PC-9 (cell line): ENCODE data around the gene PACRG. TPM values are rescaled to one million over a fixed set of nuclear protein-coding genes. Genes with fewer than 3 reads are reported as not detected.
"Not testable (repeated sequence)": the region's sequence is repeated elsewhere in the genome, so short reads cannot be mapped to it uniquely, and the experiment has no call there.

Experiments
- BruUV-seq: library from RNA; stranded (reverse); fragments of 400-500 nt; replicated peaks from 2 replicates; lab custom pipeline; 2021; lab: Mats Ljungman, UMichigan
- CTCF ChIA-PET: fragments of 300-600 bp; sonication (Branson Sonifier 250); formaldehyde crosslinking; loops from one replicate; lab custom pipeline; 2022; ENCODE audit warnings: antibody characterized with exemption; lab: Charles Lee
- POLR2A ChIA-PET: fragments of 300-600 bp; sonication (Branson Sonifier 250); formaldehyde crosslinking; loops from one replicate; lab custom pipeline; 2022; ENCODE audit warnings: antibody characterized with exemption; ENCODE audit not compliant: unreplicated experiment; lab: Charles Lee
- DNase-seq, 2 experiments: peaks; one replicate each; pipeline versions ENCODE4 v3.0.0 to v3.0.0-alpha.2; 2015 to 2022; ENCODE audit warnings: mixed read lengths in 1 of 2
- H2AFZ ChIP-seq: fragments of 200-600 bp; sonication (generic); 2 replicates; pipeline ENCODE4 v1.8.1; 2017; ENCODE audit warnings: antibody characterized with exemption
- H3F3A ChIP-seq: fragments of 200-600 bp; sonication (generic); 2 replicates; pipeline ENCODE4 v1.8.1; 2017; ENCODE audit warnings: antibody characterized with exemption, mild to moderate bottlenecking, low read depth; ENCODE audit not compliant: insufficient read depth
- H3K27ac ChIP-seq: fragments of 200-600 bp; sonication (generic); 2 replicates; pipeline ENCODE4 v1.6.1; 2016; ENCODE audit warnings: mixed run types
- H3K27me3 ChIP-seq: fragments of 200-600 bp; sonication (generic); 2 replicates; pipeline ENCODE4 v1.6.1; 2016; ENCODE audit warnings: low read depth, mixed run types; ENCODE audit not compliant: insufficient read depth
- H3K36me3 ChIP-seq: fragments of 200-600 bp; sonication (generic); 2 replicates; pipeline ENCODE4 v1.6.1; 2016; ENCODE audit warnings: low read depth, mixed run types
- H3K4me1 ChIP-seq: fragments of 200-600 bp; sonication (generic); replicated peaks from 2 replicates; pipeline ENCODE4 v1.6.1; 2016; ENCODE audit warnings: mixed run types; ENCODE audit not compliant: insufficient read depth
- H3K4me2 ChIP-seq: fragments of 200-600 bp; sonication (generic); 2 replicates; pipeline ENCODE4 v1.6.1; 2017; ENCODE audit warnings: mixed run types
- H3K4me3 ChIP-seq: fragments of 200-600 bp; sonication (generic); 2 replicates; pipeline ENCODE4 v1.6.1; 2016; ENCODE audit warnings: mixed run types
- H3K79me2 ChIP-seq: fragments of 200-600 bp; sonication (generic); 2 replicates; pipeline ENCODE4 v1.6.1; 2017; ENCODE audit warnings: low read depth, mixed run types
- H3K9me2 ChIP-seq: fragments of 200-600 bp; sonication (generic); 2 replicates; pipeline ENCODE4 v1.8.1; 2017; ENCODE audit warnings: mild to moderate bottlenecking; ENCODE audit not compliant: insufficient read depth
- H3K9me3 ChIP-seq: fragments of 200-600 bp; sonication (generic); 2 replicates; pipeline ENCODE4 v1.8.1; 2016; ENCODE audit warnings: low read depth; ENCODE audit not compliant: insufficient read depth
- H4K20me1 ChIP-seq: fragments of 200-600 bp; sonication (generic); 2 replicates; pipeline ENCODE4 v1.8.1; 2017; ENCODE audit not compliant: insufficient read depth
- CTCF ChIP-seq: fragments of 200-600 bp; sonication (generic); conservative IDR thresholded peaks from 2 replicates; pipeline ENCODE4 v1.6.1; 2017; ENCODE audit warnings: mixed run types, antibody characterized with exemption, mild to moderate bottlenecking, moderate library complexity
- EZH2 ChIP-seq: fragments of 200-600 bp; sonication (generic); IDR thresholded peaks from 2 replicates; pipeline ENCODE4 v1.8.0; 2017; ENCODE audit warnings: antibody characterized with exemption, low read depth
- intact Hi-C: fragments of 100-400 bp; cut with micrococcal nuclease; formaldehyde crosslinking; loops from one replicate; pipeline ENCODE4 v1.10.0; 2022; ENCODE audit not compliant: unreplicated experiment
- total RNA-seq: library from RNA; stranded (reverse); gene quantifications from 2 replicates; pipeline ENCODE4 v1.2.3, GENCODE V29; 2021

The PACRG gene
- total RNA-seq, 1 experiment from 2014 or later = not detected

DNA sequence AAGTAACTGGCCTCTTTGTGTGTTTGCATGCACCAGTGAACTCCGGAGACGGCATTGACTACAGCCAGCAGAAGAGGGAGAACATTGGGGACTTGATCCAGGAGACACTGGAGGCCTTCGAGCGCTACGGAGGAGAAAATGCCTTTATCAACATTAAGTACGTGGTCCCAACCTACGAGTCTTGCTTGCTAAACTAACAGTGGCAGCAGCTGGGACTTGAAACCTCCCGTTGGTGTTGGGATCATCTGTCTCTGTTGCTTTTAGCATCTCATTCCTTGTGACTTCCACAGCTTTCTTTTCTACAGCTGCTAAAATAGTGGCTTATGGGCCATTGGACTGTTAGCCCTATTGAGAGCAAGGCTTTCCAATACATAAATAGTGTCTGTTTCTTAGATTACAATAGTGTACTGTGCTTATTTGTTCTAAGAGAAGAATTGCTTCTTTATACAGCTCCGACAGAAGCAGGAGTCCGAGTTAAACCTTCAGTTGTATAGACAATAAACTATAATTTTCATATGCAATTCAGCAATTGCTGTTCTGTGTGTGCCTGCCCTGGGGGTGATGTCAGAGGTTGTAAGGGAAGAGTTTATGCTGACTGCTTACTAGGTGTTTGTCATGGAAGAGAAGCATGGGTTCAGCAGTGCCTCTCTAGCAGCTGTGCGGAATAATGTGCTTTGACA lies 587.2 kb downstream of the PACRG start:
- H3K4me1 ChIP-seq = peaks cover 27% of the 10 kb centered on the region
- H4K20me1 ChIP-seq = no peaks in the 10 kb centered on the region
- TF ChIP-seq CTCF (no peak), EZH2 (no peak)
- ChIA-PET POLR2A (no interaction called here), CTCF (no interaction called here)
- no peaks in the 10 kb centered on the region for H3K9me3 ChIP-seq
- no peaks in the 10 kb centered on the region for H3K9me2 ChIP-seq
- H3K79me2 ChIP-seq = no peaks in the 10 kb centered on the region
- no peaks in the 10 kb centered on the region for H3K27me3 ChIP-seq
- no peak for DNase-seq
- no peaks in the 10 kb centered on the region for H3K36me3 ChIP-seq
- H3F3A ChIP-seq = peaks cover 17% of the 10 kb centered on the region; the same call in 1 of the 2 replicates
- intact Hi-C loops = loop anchor here (5.0 kb wide), 2 partner anchors 37 to 77 kb away; no protein-coding TSS in a partner anchor
- H3K4me2 ChIP-seq = no peak overlapping the region
- H3K4me3 ChIP-seq = no peak overlapping the region
- no TSS peak for BruUV-seq
- H3K27ac ChIP-seq = no peak overlapping the region
- H2AFZ ChIP-seq = no peak overlapping the region

- H3K9me3 ChIP-seq, H4K20me1 ChIP-seq, H3F3A ChIP-seq, H3K4me3 ChIP-seq, POLR2A ChIA-PET, H3K9me2 ChIP-seq, H3K79me2 ChIP-seq, H3K27ac ChIP-seq, H3K27me3 ChIP-seq, H3K4me2 ChIP-seq, CTCF ChIA-PET, H3K36me3 ChIP-seq, DNase-seq, BruUV-seq, intact Hi-C loops, H2AFZ ChIP-seq: not testable (repeated sequence)
- peaks cover 19% of the 10 kb centered on the region for H3K4me1 ChIP-seq
These were observed 589.2 kb downstream of the PACRG start for GRCh38 chr6:163316866-163317495.

GRCh38 chr6:163318071-163318786 lies 590.5 kb downstream of the PACRG start:
- intact Hi-C loops = no loop called here
- ChIA-PET CTCF (no interaction called here), POLR2A (no interaction called here)
- no peaks in the 10 kb centered on the region for H3K9me2 ChIP-seq
- H3K4me1 ChIP-seq = peaks cover 10% of the 10 kb centered on the region
- no peak overlapping the region for H3K4me2 ChIP-seq
- no peak overlapping the region for H3K27ac ChIP-seq
- no peaks in the 10 kb centered on the region for H3K27me3 ChIP-seq
- no peaks in the 10 kb centered on the region for H3K9me3 ChIP-seq
- no peak overlapping the region for H2AFZ ChIP-seq
- no peaks in the 10 kb centered on the region for H3K36me3 ChIP-seq
- no peaks in the 10 kb centered on the region for H3K79me2 ChIP-seq
- TF ChIP-seq CTCF (no peak), EZH2 (no peak)
- H3F3A ChIP-seq = peaks cover 6% of the 10 kb centered on the region
- BruUV-seq = no TSS peak
- H3K4me3 ChIP-seq = no peak overlapping the region
- H4K20me1 ChIP-seq = no peaks in the 10 kb centered on the region
- DNase-seq = no peak
